KMS-11 (cell line): ENCODE measurements around the gene EXOSC5.
A peak's percentile ranks its signal among the peaks of the same experiment; 100 is the strongest.

Source experiments
- H2AFZ ChIP-seq: fragments of 200-600 bp; sonication (generic); 2 replicates; pipeline ENCODE4 v1.6.1; 2016; ENCODE audit warnings: antibody characterized with exemption, mixed run types, low read depth
- H3K27ac ChIP-seq: fragments of 200-600 bp; sonication (generic); 2 replicates; pipeline ENCODE4 v1.6.1; 2016; ENCODE audit warnings: mild to moderate bottlenecking, mixed run types
- H3K27me3 ChIP-seq: fragments of 200-600 bp; sonication (generic); 2 replicates; pipeline ENCODE4 v1.6.1; 2017; ENCODE audit warnings: mild to moderate bottlenecking, low read depth, mixed run types, moderate library complexity; ENCODE audit not compliant: insufficient read depth
- H3K36me3 ChIP-seq: fragments of 200-600 bp; sonication (generic); 2 replicates; pipeline ENCODE4 v1.6.1; 2017; ENCODE audit warnings: mild to moderate bottlenecking, mixed run types; ENCODE audit not compliant: insufficient read depth
- H3K4me1 ChIP-seq: fragments of 200-600 bp; sonication (generic); 2 replicates; pipeline ENCODE4 v1.6.1; 2016; ENCODE audit warnings: mild to moderate bottlenecking, low read depth, mixed run types; ENCODE audit not compliant: poor library complexity, severe bottlenecking
- H3K4me2 ChIP-seq: fragments of 200-600 bp; sonication (generic); 2 replicates; pipeline ENCODE4 v1.7.0; 2016; ENCODE audit warnings: mild to moderate bottlenecking, mixed run types
- H3K4me3 ChIP-seq: fragments of 200-600 bp; sonication (generic); IDR thresholded peaks from 2 replicates; pipeline ENCODE4 v1.6.1; 2017; ENCODE audit warnings: low read depth, low read length, mixed read lengths; ENCODE audit not compliant: insufficient read depth
- H3K79me2 ChIP-seq: fragments of 200-600 bp; sonication (generic); 2 replicates; pipeline ENCODE4 v1.6.1; 2016; ENCODE audit warnings: low read depth, mixed run types; ENCODE audit not compliant: insufficient read depth
- H3K9ac ChIP-seq: fragments of 200-600 bp; sonication (generic); 2 replicates; pipeline ENCODE4 v1.6.1; 2016; ENCODE audit warnings: mild to moderate bottlenecking, mixed run types
- H4K20me1 ChIP-seq: fragments of 200-600 bp; sonication (generic); 2 replicates; pipeline ENCODE4 v1.6.1; 2016; ENCODE audit warnings: mild to moderate bottlenecking, mixed run types; ENCODE audit not compliant: insufficient read depth
- CTCF ChIP-seq: fragments of 200-600 bp; sonication (generic); conservative IDR thresholded peaks from 2 replicates; pipeline ENCODE4 v1.6.1; 2017; ENCODE audit warnings: low read depth, mild to moderate bottlenecking, antibody characterized with exemption, low read length, moderate library complexity, mixed read lengths

Gene EXOSC5

DNA sequence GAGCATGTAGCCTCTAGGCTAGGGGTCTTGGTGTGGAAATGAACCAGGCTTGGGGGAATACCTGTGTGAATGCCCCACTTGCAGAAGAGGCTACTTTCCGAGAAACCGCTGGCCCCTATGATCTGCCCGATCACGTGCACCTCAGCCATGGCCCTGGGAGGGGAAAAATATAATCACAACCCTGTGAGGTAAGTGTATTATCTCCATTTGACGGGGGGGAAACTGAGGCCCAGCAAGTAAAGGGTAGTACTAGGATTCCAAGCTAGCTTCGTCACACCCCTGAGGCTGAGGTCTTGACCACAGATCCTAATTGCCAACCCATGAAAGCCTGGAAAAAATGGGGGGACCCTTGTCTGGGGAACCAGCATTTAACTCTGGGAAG, 33.8 kb downstream of the EXOSC5 start:
- H3K27ac ChIP-seq, result peak overlapping the region; percentile 97

GRCh38 chr19:41362143-41362847, 34.9 kb downstream of the EXOSC5 start:
- Histone ChIP-seq H3K27me3 (no peaks in the 10 kb centered on the region), H3K4me1 (peaks cover 20% of the 10 kb centered on the region), H3K27ac (no peak overlapping the region), H3K4me3 (no peak overlapping the region), H4K20me1 (no peaks in the 10 kb centered on the region), H2AFZ (no peak overlapping the region), H3K4me2 (no peak overlapping the region), H3K79me2 (no peaks in the 10 kb centered on the region), H3K36me3 (no peaks in the 10 kb centered on the region), H3K9ac (no peak overlapping the region)
- TF ChIP-seq CTCF, result no peak

More for the DNA sequence above, 33.8 kb downstream of the EXOSC5 start:
- H3K4me2 ChIP-seq, result peak overlapping the region; percentile 89
- TF ChIP-seq CTCF, result no peak
- no peaks in the 10 kb centered on the region for H3K27me3 ChIP-seq
- no peaks in the 10 kb centered on the region for H4K20me1 ChIP-seq
- H3K9ac ChIP-seq, result peak overlapping the region; percentile 95
- peaks cover 20% of the 10 kb centered on the region for H3K4me1 ChIP-seq
- H3K79me2 ChIP-seq, result no peaks in the 10 kb centered on the region
- no peak overlapping the region for H3K4me3 ChIP-seq
- H2AFZ ChIP-seq, result peak overlapping the region; percentile 70; the same call in 1 of the 2 replicates
- H3K36me3 ChIP-seq, result no peaks in the 10 kb centered on the region

GRCh38 chr19:41359741-41360140, 37.4 kb downstream of the EXOSC5 start:
- Histone ChIP-seq H3K4me2 (no peak overlapping the region), H3K27me3 (no peaks in the 10 kb centered on the region), H3K27ac (no peak overlapping the region), H3K79me2 (no peaks in the 10 kb centered on the region), H3K4me1 (peaks cover 10% of the 10 kb centered on the region), H3K4me3 (no peak overlapping the region), H3K9ac (no peak overlapping the region), H4K20me1 (no peaks in the 10 kb centered on the region), H3K36me3 (no peaks in the 10 kb centered on the region), H2AFZ (no peak overlapping the region)
- no peak for TF ChIP-seq CTCF

DNA sequence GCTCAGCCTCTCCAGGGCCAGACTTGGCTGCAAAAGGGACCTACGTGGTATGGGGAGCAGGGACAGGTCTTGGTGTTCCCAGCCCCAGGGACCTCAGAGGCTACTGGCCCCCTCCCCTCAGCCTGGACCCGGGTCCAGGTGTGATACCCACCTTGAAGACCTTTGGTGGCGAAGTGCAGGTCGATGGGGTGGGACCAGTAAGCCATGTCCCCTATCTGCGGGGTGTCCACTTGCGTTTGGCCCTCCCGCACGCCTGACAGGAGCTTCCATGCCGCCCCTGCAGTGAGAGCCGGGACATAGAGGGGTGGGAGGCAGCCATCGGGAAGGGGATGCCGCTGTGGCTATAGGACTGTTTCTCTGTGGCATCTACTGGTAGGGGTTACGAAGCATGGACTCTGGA, 39.4 kb downstream of the EXOSC5 start:
- Histone ChIP-seq H3K9ac (no peak overlapping the region), H3K27ac (no peak overlapping the region), H3K27me3 (no peaks in the 10 kb centered on the region), H3K4me2 (no peak overlapping the region), H2AFZ (no peak overlapping the region), H3K79me2 (peaks cover 5% of the 10 kb centered on the region; the same call in 1 of the 2 replicates), H3K4me3 (no peak overlapping the region), H3K4me1 (peaks cover 6% of the 10 kb centered on the region), H3K36me3 (no peaks in the 10 kb centered on the region), H4K20me1 (no peaks in the 10 kb centered on the region)
- no peak for TF ChIP-seq CTCF
